Ectodermal cell (in vitro differentiated cells): ENCODE results near the gene ATG3.

ENCODE experiments used
- H3K27ac ChIP-seq: 2 replicates; pipeline ENCODE4 v1.7.0; 2013; ENCODE audit warnings: mild to moderate bottlenecking, low read depth, low read length; ENCODE audit not compliant: insufficient read depth, poor library complexity, severe bottlenecking
- H3K27me3 ChIP-seq: 2 replicates; pipeline ENCODE4 v1.7.0; 2013; ENCODE audit warnings: mild to moderate bottlenecking, low read length; ENCODE audit not compliant: insufficient read depth, control insufficient read depth, poor library complexity, severe bottlenecking
- H3K36me3 ChIP-seq: one replicate; pipeline ENCODE4 v1.7.0; 2013; ENCODE audit warnings: low read length; ENCODE audit not compliant: control insufficient read depth, insufficient read depth
- H3K4me1 ChIP-seq: one replicate; pipeline ENCODE4 v1.7.0; 2013; ENCODE audit warnings: low read length; ENCODE audit not compliant: control insufficient read depth, insufficient read depth
- H3K4me3 ChIP-seq: 2 replicates; pipeline ENCODE4 v1.7.0; 2013; ENCODE audit warnings: low read depth, low read length, control low read depth; ENCODE audit not compliant: insufficient read depth
- H3K9me3 ChIP-seq: 2 replicates; pipeline ENCODE4 v1.7.0; 2013; ENCODE audit warnings: mild to moderate bottlenecking, low read length, moderate library complexity; ENCODE audit not compliant: control insufficient read depth
- WGBS, 2 experiments: methylation state at CpG; one replicate each; pipeline ENCODE4 v1.1.7; 2013; ENCODE audit warnings: missing lambda C conversion rate in 2 of 2; 5-methylcytosine and 5-hydroxymethylcytosine counted together

Gene ATG3

GRCh38 chr3:112593258-112593657 is 31.5 kb upstream of the ATG3 start:
- no peaks in the 10 kb centered on the region for H3K9me3 ChIP-seq
- H3K4me1 ChIP-seq = no peaks in the 10 kb centered on the region
- H3K27me3 ChIP-seq = no peaks in the 10 kb centered on the region
- no peak overlapping the region for H3K4me3 ChIP-seq
- no peaks in the 10 kb centered on the region for H3K36me3 ChIP-seq
- no peak overlapping the region for H3K27ac ChIP-seq

GRCh38 chr3:112587336-112587735 is 25.6 kb upstream of the ATG3 start:
- no peaks in the 10 kb centered on the region for H3K9me3 ChIP-seq
- no peaks in the 10 kb centered on the region for H3K27me3 ChIP-seq
- no peak overlapping the region for H3K27ac ChIP-seq
- 83% methylated on average over 1 of the region's 1 CpG; no CpG with 5 or more reads in 1 of the 2 experiments for WGBS, 2 experiments
- H3K4me3 ChIP-seq = no peak overlapping the region
- H3K4me1 ChIP-seq = no peaks in the 10 kb centered on the region
- H3K36me3 ChIP-seq = peaks cover 11% of the 10 kb centered on the region

GRCh38 chr3:112585782-112586181 is 24.0 kb upstream of the ATG3 start:
- Histone ChIP-seq H3K27ac (no peak overlapping the region), H3K4me1 (no peaks in the 10 kb centered on the region), H3K27me3 (no peaks in the 10 kb centered on the region), H3K36me3 (peaks cover 11% of the 10 kb centered on the region), H3K4me3 (no peak overlapping the region), H3K9me3 (no peaks in the 10 kb centered on the region)

- no peaks in the 10 kb centered on the region for H3K9me3 ChIP-seq
- no peak overlapping the region for H3K27ac ChIP-seq
- no peaks in the 10 kb centered on the region for H3K4me1 ChIP-seq
- WGBS, 2 experiments = 73 to 97% methylated on average over 2 to 3 of the region's 3 CpGs
- H3K27me3 ChIP-seq = no peaks in the 10 kb centered on the region
- peaks cover 15% of the 10 kb centered on the region for H3K36me3 ChIP-seq
- H3K4me3 ChIP-seq = no peak overlapping the region
Observed at GRCh38 chr3:112583105-112583504, 21.3 kb upstream of the ATG3 start.

- no peak overlapping the region for H3K4me3 ChIP-seq
- no peaks in the 10 kb centered on the region for H3K27me3 ChIP-seq
- no peaks in the 10 kb centered on the region for H3K9me3 ChIP-seq
- H3K4me1 ChIP-seq = no peaks in the 10 kb centered on the region
- no peak overlapping the region for H3K27ac ChIP-seq
- WGBS, 2 experiments = 89 to 91% methylated on average over 2 of the region's 2 CpGs
- H3K36me3 ChIP-seq = peaks cover 15% of the 10 kb centered on the region
Observed at GRCh38 chr3:112582244-112582874, 20.6 kb upstream of the ATG3 start.

- Histone ChIP-seq H3K36me3 (peaks cover 15% of the 10 kb centered on the region), H3K4me3 (no peak overlapping the region), H3K27me3 (no peaks in the 10 kb centered on the region), H3K9me3 (no peaks in the 10 kb centered on the region), H3K4me1 (no peaks in the 10 kb centered on the region), H3K27ac (no peak overlapping the region)
- 95 to 99% methylated on average over 3 of the region's 3 CpGs for WGBS, 2 experiments
Observed at GRCh38 chr3:112579697-112580096, 17.9 kb upstream of the ATG3 start.

- H3K4me1 ChIP-seq = no peaks in the 10 kb centered on the region
- no peak overlapping the region for H3K4me3 ChIP-seq
- H3K9me3 ChIP-seq = no peaks in the 10 kb centered on the region
- peaks cover 15% of the 10 kb centered on the region for H3K36me3 ChIP-seq
- H3K27me3 ChIP-seq = no peaks in the 10 kb centered on the region
- no peak overlapping the region for H3K27ac ChIP-seq
- WGBS, 2 experiments = 95% methylated on average over 2 to 3 of the region's 3 CpGs
Observed at GRCh38 chr3:112579232-112579631, 17.5 kb upstream of the ATG3 start.

- Histone ChIP-seq H3K27me3 (no peaks in the 10 kb centered on the region), H3K27ac (no peak overlapping the region), H3K9me3 (no peaks in the 10 kb centered on the region), H3K4me3 (no peak overlapping the region), H3K4me1 (no peaks in the 10 kb centered on the region), H3K36me3 (peaks cover 19% of the 10 kb centered on the region)
- WGBS, 2 experiments = 88 to 97% methylated on average over 1 of the region's 1 CpG
Observed at GRCh38 chr3:112572701-112573100, 10.9 kb upstream of the ATG3 start.

- Histone ChIP-seq H3K4me1 (no peaks in the 10 kb centered on the region), H3K9me3 (no peaks in the 10 kb centered on the region), H3K36me3 (peaks cover 22% of the 10 kb centered on the region), H3K4me3 (no peak overlapping the region), H3K27me3 (no peaks in the 10 kb centered on the region), H3K27ac (no peak overlapping the region)
- WGBS, 2 experiments = 100% methylated on average over 1 of the region's 1 CpG; no CpG with 5 or more reads in 1 of the 2 experiments
Observed at GRCh38 chr3:112569265-112569664, 7.5 kb upstream of the ATG3 start.

GRCh38 chr3:112568642-112569041 is 6.9 kb upstream of the ATG3 start:
- Histone ChIP-seq H3K9me3 (no peaks in the 10 kb centered on the region), H3K27me3 (no peaks in the 10 kb centered on the region), H3K36me3 (peaks cover 22% of the 10 kb centered on the region), H3K4me3 (no peak overlapping the region), H3K4me1 (no peaks in the 10 kb centered on the region), H3K27ac (no peak overlapping the region)
- WGBS, 2 experiments = 96 to 100% methylated on average over 2 of the region's 2 CpGs

GRCh38 chr3:112564940-112565305 is 3.2 kb upstream of the ATG3 start:
- Histone ChIP-seq H3K27me3 (no peaks in the 10 kb centered on the region), H3K27ac (no peak overlapping the region), H3K4me3 (no peak overlapping the region), H3K9me3 (no peaks in the 10 kb centered on the region), H3K36me3 (peaks cover 10% of the 10 kb centered on the region), H3K4me1 (no peaks in the 10 kb centered on the region)
